Measurements from ENCODE around the gene EHD1.
"Not testable (repeated sequence)": the region's sequence is repeated elsewhere in the genome, so short reads cannot be mapped to it uniquely, and the experiment has no call there.

DNA sequence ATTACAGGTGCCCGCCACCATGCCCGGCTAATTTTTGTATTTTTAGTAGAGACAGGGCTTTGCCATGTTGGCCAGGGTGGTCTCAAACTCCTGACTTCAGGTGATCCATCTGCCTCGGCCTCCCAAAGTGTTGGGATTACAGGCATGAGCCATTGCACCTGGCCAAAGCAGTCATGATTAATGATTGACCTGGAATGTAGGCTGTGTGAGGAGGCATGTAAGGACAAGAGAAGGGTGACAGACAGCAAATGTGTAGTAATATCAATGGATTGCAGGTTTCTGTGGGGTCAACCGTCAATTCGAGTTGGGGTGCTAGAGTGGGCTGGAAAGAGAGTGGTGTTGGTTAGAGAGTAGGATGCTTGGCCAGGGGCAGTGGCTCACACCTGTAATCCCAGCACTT lies 63.0 kb downstream of the EHD1 start:
- TF ChIP-seq, protein P1, sequence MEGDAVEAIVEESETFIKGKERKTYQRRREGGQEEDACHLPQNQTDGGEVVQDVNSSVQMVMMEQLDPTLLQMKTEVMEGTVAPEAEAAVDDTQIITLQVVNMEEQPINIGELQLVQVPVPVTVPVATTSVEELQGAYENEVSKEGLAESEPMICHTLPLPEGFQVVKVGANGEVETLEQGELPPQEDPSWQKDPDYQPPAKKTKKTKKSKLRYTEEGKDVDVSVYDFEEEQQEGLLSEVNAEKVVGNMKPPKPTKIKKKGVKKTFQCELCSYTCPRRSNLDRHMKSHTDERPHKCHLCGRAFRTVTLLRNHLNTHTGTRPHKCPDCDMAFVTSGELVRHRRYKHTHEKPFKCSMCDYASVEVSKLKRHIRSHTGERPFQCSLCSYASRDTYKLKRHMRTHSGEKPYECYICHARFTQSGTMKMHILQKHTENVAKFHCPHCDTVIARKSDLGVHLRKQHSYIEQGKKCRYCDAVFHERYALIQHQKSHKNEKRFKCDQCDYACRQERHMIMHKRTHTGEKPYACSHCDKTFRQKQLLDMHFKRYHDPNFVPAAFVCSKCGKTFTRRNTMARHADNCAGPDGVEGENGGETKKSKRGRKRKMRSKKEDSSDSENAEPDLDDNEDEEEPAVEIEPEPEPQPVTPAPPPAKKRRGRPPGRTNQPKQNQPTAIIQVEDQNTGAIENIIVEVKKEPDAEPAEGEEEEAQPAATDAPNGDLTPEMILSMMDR (conservative IDR thresholded peaks at IDR 0.05) = not testable (repeated sequence)
- TF ChIP-seq EZH2 (IDR thresholded peaks at IDR 0.05; ENCODE audit: low read depth) = not testable (repeated sequence)

Measured in PC-9 (cell line).